ENCODE measurements around the gene IFFO2. TPM values are rescaled to one million over a fixed set of nuclear protein-coding genes. Genes with fewer than 3 reads are reported as not detected.

The IFFO2 gene
- total RNA-seq, 1 donor from 2014 or later: 39.6 TPM

DNA sequence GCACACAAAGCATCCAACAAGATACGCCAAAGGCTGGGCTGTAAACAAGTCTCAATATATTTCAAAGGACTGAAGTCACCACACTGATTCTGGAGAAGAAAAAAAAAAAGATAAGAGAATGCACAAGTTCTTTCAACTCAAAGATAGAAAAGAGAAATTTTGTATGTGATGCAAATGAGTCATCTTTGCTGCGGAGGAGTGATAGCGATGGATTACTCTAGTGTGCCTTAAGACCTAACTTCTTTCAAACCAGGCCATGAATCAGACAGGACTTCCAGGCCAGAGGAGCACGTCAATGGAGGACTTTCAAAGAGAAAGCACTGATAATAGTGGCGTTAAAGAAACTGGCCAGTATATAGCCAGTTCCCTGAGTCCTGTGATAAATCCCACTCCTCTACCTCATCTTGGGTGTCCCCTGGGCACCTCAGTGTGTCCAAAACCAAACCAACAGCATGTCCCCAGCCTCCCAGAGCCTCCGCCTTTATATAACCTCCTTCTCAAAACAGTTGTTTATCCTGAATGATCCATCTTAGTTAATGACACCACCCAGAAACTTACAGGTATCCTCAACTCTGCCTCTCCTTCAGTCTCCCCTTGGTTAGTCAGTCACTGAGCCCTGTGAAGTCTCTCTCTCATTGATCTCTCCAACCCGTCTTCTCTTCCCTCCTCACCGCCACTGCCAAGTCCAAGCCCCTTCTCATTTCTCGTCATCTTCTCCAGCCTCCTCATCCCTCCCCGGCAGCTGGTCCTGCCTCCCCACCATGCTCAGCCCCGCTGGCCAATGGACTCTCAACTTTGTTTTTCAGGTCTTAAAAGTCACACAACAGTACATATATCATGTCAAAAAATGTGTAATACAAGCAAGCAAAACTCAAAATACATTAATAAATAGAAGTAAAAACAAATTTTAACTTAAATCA lies 47.2 kb upstream of the IFFO2 start:
- peak; percentile 93 for DNase-seq (ENCODE audit: low read depth)
- FAIRE-seq: no peak
- no peak overlapping the region for H3K4me3 ChIP-seq (ENCODE audit: insufficient read depth, low read depth, low read length)

GRCh38 chr1:19000065-19000464 lies 43.6 kb upstream of the IFFO2 start:
- no peak for FAIRE-seq
- TF ChIP-seq, protein P1, sequence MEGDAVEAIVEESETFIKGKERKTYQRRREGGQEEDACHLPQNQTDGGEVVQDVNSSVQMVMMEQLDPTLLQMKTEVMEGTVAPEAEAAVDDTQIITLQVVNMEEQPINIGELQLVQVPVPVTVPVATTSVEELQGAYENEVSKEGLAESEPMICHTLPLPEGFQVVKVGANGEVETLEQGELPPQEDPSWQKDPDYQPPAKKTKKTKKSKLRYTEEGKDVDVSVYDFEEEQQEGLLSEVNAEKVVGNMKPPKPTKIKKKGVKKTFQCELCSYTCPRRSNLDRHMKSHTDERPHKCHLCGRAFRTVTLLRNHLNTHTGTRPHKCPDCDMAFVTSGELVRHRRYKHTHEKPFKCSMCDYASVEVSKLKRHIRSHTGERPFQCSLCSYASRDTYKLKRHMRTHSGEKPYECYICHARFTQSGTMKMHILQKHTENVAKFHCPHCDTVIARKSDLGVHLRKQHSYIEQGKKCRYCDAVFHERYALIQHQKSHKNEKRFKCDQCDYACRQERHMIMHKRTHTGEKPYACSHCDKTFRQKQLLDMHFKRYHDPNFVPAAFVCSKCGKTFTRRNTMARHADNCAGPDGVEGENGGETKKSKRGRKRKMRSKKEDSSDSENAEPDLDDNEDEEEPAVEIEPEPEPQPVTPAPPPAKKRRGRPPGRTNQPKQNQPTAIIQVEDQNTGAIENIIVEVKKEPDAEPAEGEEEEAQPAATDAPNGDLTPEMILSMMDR (IDR thresholded peaks at IDR 0.05; ENCODE audit: insufficient read depth, low read depth, low read length): no peak
- no peak for TF ChIP-seq EZH2 (IDR thresholded peaks at IDR 0.05; ENCODE audit: insufficient read depth, low read length)

More for the DNA sequence above, 47.2 kb upstream of the IFFO2 start:
- no peaks in the 10 kb centered on the region for H3K27me3 ChIP-seq (ENCODE audit: insufficient read depth, low read length)
- peak overlapping the region; percentile 61 for H2AFZ ChIP-seq (ENCODE audit: low read depth, low read length)
- H3K36me3 Mint-ChIP-seq (ENCODE audit: low read depth, unreplicated experiment): peaks cover 3% of the 10 kb centered on the region
- TF ChIP-seq, protein P1 (IDR thresholded peaks at IDR 0.05; ENCODE audit: insufficient read depth, low read depth, low read length): no peak
- no peak for TF ChIP-seq EZH2 (IDR thresholded peaks at IDR 0.05; ENCODE audit: insufficient read depth, low read length)
- H3K4me1 ChIP-seq (ENCODE audit: insufficient read depth, low read length): peaks cover 10% of the 10 kb centered on the region
- H4K20me1 ChIP-seq (ENCODE audit: insufficient read depth, low read length): no peaks in the 10 kb centered on the region
- H3K36me3 ChIP-seq (ENCODE audit: insufficient read depth, low read length): no peaks in the 10 kb centered on the region
- H3K9ac ChIP-seq (ENCODE audit: low read length): no peak overlapping the region
- H3K27ac Mint-ChIP-seq (ENCODE audit: unreplicated experiment): no peak overlapping the region
- peak overlapping the region; percentile 45 for H3K4me2 ChIP-seq (ENCODE audit: low read length)
- H3K4me3 Mint-ChIP-seq (ENCODE audit: unreplicated experiment): no peak overlapping the region
- peaks cover 29% of the 10 kb centered on the region for H3K9me3 Mint-ChIP-seq (ENCODE audit: unreplicated experiment)
- H3K9me3 ChIP-seq (ENCODE audit: insufficient read depth, low read depth, low read length): peaks cover 6% of the 10 kb centered on the region
- peak overlapping the region; percentile 46 for H3K27ac ChIP-seq (ENCODE audit: low read depth, low read length)
- H3K79me2 ChIP-seq (ENCODE audit: insufficient read depth, low read length): no peaks in the 10 kb centered on the region
- H3K27me3 Mint-ChIP-seq (ENCODE audit: low read depth, unreplicated experiment): peaks cover 2% of the 10 kb centered on the region
- no peaks in the 10 kb centered on the region for H3K4me1 Mint-ChIP-seq (ENCODE audit: low read depth, unreplicated experiment)

GRCh38 chr1:18999359-18999758 lies 42.9 kb upstream of the IFFO2 start:
- H3K36me3 Mint-ChIP-seq (ENCODE audit: low read depth, unreplicated experiment): no peaks in the 10 kb centered on the region
- no peak overlapping the region for H3K4me3 Mint-ChIP-seq (ENCODE audit: unreplicated experiment)
- H3K9me3 Mint-ChIP-seq (ENCODE audit: unreplicated experiment): peaks cover 17% of the 10 kb centered on the region
- no peak for FAIRE-seq
- no peak overlapping the region for H3K4me3 ChIP-seq (ENCODE audit: insufficient read depth, low read depth, low read length)
- H3K27ac ChIP-seq (ENCODE audit: low read depth, low read length): no peak overlapping the region
- H3K9me3 ChIP-seq (ENCODE audit: insufficient read depth, low read depth, low read length): peaks cover 6% of the 10 kb centered on the region
- H3K36me3 ChIP-seq (ENCODE audit: insufficient read depth, low read length): no peaks in the 10 kb centered on the region
- no peak overlapping the region for H3K4me2 ChIP-seq (ENCODE audit: low read length)
- H3K9ac ChIP-seq (ENCODE audit: low read length): no peak overlapping the region
- H3K4me1 Mint-ChIP-seq (ENCODE audit: low read depth, unreplicated experiment): no peaks in the 10 kb centered on the region
- peaks cover 18% of the 10 kb centered on the region for H3K27me3 Mint-ChIP-seq (ENCODE audit: low read depth, unreplicated experiment)
- H3K27me3 ChIP-seq (ENCODE audit: insufficient read depth, low read length): no peaks in the 10 kb centered on the region
- peak overlapping the region; percentile 18 for H3K27ac Mint-ChIP-seq (ENCODE audit: unreplicated experiment)
- peaks cover 5% of the 10 kb centered on the region for H3K4me1 ChIP-seq (ENCODE audit: insufficient read depth, low read length)
- no peaks in the 10 kb centered on the region for H4K20me1 ChIP-seq (ENCODE audit: insufficient read depth, low read length)
- H3K79me2 ChIP-seq (ENCODE audit: insufficient read depth, low read length): no peaks in the 10 kb centered on the region
- H2AFZ ChIP-seq (ENCODE audit: low read depth, low read length): no peak overlapping the region
- DNase-seq (ENCODE audit: low read depth): peak; percentile 46
- no peak for TF ChIP-seq EZH2 (IDR thresholded peaks at IDR 0.05; ENCODE audit: insufficient read depth, low read length)
- TF ChIP-seq, protein P1 (IDR thresholded peaks at IDR 0.05; ENCODE audit: insufficient read depth, low read depth, low read length): no peak

More at GRCh38 chr1:19000065-19000464, 43.6 kb upstream of the IFFO2 start:
- Histone ChIP-seq H3K9ac (ENCODE audit: low read length) (no peak overlapping the region), H3K4me3 (ENCODE audit: insufficient read depth, low read depth, low read length) (no peak overlapping the region), H2AFZ (ENCODE audit: low read depth, low read length) (no peak overlapping the region), H3K4me1 (ENCODE audit: insufficient read depth, low read length) (peaks cover 5% of the 10 kb centered on the region), H3K27me3 (ENCODE audit: insufficient read depth, low read length) (no peaks in the 10 kb centered on the region), H3K79me2 (ENCODE audit: insufficient read depth, low read length) (no peaks in the 10 kb centered on the region), H4K20me1 (ENCODE audit: insufficient read depth, low read length) (no peaks in the 10 kb centered on the region), H3K4me2 (ENCODE audit: low read length) (no peak overlapping the region), H3K36me3 (ENCODE audit: insufficient read depth, low read length) (no peaks in the 10 kb centered on the region), H3K9me3 (ENCODE audit: insufficient read depth, low read depth, low read length) (peaks cover 6% of the 10 kb centered on the region), H3K27ac (ENCODE audit: low read depth, low read length) (no peak overlapping the region)
- Mint-ChIP-seq H3K27ac (ENCODE audit: unreplicated experiment) (no peak overlapping the region), H3K4me1 (ENCODE audit: low read depth, unreplicated experiment) (no peaks in the 10 kb centered on the region), H3K9me3 (ENCODE audit: unreplicated experiment) (peaks cover 17% of the 10 kb centered on the region), H3K36me3 (ENCODE audit: low read depth, unreplicated experiment) (no peaks in the 10 kb centered on the region), H3K4me3 (ENCODE audit: unreplicated experiment) (no peak overlapping the region), H3K27me3 (ENCODE audit: low read depth, unreplicated experiment) (peaks cover 15% of the 10 kb centered on the region)
- DNase-seq (ENCODE audit: low read depth): peak; percentile 7

Measured in astrocyte (in vitro differentiated cells and primary cell).